Activated CD4-positive, alpha-beta T cell treated with anti-CD3 and anti-CD28 coated beads, Interleukin-2, amount 10 ng/mL, durations not matched to agents 7 days and 5 days (primary cell): ENCODE measurements around the gene NDST3. TPM values are rescaled to one million over a fixed set of nuclear protein-coding genes. Genes with fewer than 3 reads are reported as not detected.

Experiments used
- CTCF ChIA-PET: fragments of 350-600 bp; sonication (Branson Sonifier 250); formaldehyde crosslinking; loops from one replicate; lab custom pipeline; 2021; ENCODE audit warnings: antibody characterized with exemption; lab: Charles Lee
- POLR2A ChIA-PET: fragments of 350-600 bp; sonication (Branson Sonifier 250); formaldehyde crosslinking; loops from one replicate; lab custom pipeline; 2021; ENCODE audit warnings: antibody characterized with exemption; lab: Charles Lee
- DNase-seq: peaks from one replicate; pipeline ENCODE4 v3.0.0-alpha.2; 2020
- H3K27ac Mint-ChIP-seq: one replicate; pipeline ENCODE4 v1.8.0; 2021; ENCODE audit warnings: mild to moderate bottlenecking, moderate library complexity, mixed read lengths
- H3K27me3 Mint-ChIP-seq: one replicate; pipeline ENCODE4 v1.8.0; 2021; ENCODE audit warnings: mixed read lengths
- H3K36me3 Mint-ChIP-seq: one replicate; pipeline ENCODE4 v1.8.0; 2021; ENCODE audit warnings: low read depth, mixed read lengths
- H3K4me1 Mint-ChIP-seq: one replicate; pipeline ENCODE4 v1.8.0; 2021; ENCODE audit warnings: mixed read lengths
- H3K4me3 Mint-ChIP-seq: one replicate; pipeline ENCODE4 v1.8.0; 2021; ENCODE audit warnings: mild to moderate bottlenecking, moderate library complexity, mixed read lengths
- H3K9me3 Mint-ChIP-seq: one replicate; pipeline ENCODE4 v1.8.0; 2021; ENCODE audit warnings: mixed read lengths
- total RNA-seq, 2 experiments: library from RNA; stranded (reverse); gene quantifications; one replicate each; pipeline ENCODE4 v1.2.3, GENCODE V29; 2021

Gene NDST3
- total RNA-seq, 2 experiments from 2014 or later: not detected

DNA sequence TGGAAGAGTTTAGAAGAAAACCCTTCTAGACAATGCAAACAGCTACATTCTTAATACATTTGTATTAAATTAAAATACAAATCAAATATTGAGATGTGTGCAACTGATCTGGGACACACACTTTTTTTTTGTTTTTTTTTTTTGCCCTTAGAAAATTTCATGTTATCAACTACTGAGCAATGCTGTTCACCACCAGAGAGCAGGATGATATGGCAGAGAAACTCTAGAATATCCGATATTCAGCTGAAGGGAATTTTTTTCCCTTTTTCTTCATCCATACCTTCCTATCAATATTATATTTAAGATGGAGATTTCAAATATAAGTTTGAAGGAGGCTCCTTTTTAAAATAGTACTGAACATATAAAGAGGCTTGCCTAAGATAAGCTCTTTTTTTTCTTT is 1.0 kb downstream of the NDST3 start:
- H3K36me3 Mint-ChIP-seq: no peaks in the 10 kb centered on the region
- no peak overlapping the region for H3K27ac Mint-ChIP-seq
- POLR2A ChIA-PET: no interaction called here
- peaks cover 11% of the 10 kb centered on the region for H3K4me1 Mint-ChIP-seq
- DNase-seq: no peak
- CTCF ChIA-PET: no interaction called here
- no peaks in the 10 kb centered on the region for H3K9me3 Mint-ChIP-seq
- H3K27me3 Mint-ChIP-seq: peaks cover 51% of the 10 kb centered on the region
- H3K4me3 Mint-ChIP-seq: no peak overlapping the region

DNA sequence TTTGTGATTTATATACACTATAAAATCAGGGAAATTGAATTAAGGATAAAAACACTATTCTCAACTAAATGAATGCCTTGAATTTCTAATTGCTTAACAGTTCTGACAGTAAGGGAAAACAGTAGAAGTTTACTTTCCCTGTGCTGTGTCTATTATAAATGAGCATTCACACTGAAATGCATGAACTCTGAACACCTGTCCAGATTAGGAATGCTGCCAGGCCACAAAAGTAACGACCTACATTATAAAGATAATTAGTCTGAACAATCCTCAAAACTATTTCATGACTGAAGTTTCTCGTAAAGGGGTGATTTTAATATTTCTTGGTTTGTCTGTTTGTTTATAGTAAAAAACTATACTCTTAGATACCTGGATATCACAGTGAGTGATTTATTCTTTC is 2.0 kb downstream of the NDST3 start:
- CTCF ChIA-PET: no interaction called here

DNA sequence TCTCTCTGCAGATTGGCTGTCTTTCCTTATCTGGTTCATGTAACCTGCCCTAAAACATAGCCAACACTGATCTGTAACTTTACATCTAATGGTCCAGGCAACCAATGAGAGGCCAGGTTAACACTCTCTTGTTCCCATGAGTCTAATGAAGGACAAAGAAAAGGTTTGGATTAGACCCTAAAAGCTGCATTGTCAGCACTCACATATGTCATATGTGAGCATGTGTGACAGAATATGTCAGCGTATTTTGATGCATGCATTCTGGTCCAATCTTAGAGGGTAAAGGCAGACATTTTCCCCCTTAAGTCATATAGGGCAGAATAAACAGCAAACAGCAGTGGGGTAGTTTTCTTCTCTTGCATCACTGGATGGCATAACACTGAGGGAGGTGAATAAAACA is 3.7 kb downstream of the NDST3 start:
- CTCF ChIA-PET: interaction anchor here (0.5 kb wide), 1 partner anchor 1664 kb away, joined by 3 read pairs; no protein-coding TSS in a partner anchor
- Mint-ChIP-seq H3K27ac (no peak overlapping the region), H3K36me3 (no peaks in the 10 kb centered on the region), H3K4me1 (peaks cover 6% of the 10 kb centered on the region), H3K9me3 (no peaks in the 10 kb centered on the region), H3K4me3 (no peak overlapping the region), H3K27me3 (peaks cover 30% of the 10 kb centered on the region)
- POLR2A ChIA-PET: no interaction called here
- DNase-seq: no peak

More for the DNA sequence above, 2.0 kb downstream of the NDST3 start:
- DNase-seq: no peak
- H3K27me3 Mint-ChIP-seq: peaks cover 45% of the 10 kb centered on the region
- POLR2A ChIA-PET: no interaction called here
- H3K4me1 Mint-ChIP-seq: peaks cover 11% of the 10 kb centered on the region
- no peak overlapping the region for H3K4me3 Mint-ChIP-seq
- H3K36me3 Mint-ChIP-seq: no peaks in the 10 kb centered on the region
- no peak overlapping the region for H3K27ac Mint-ChIP-seq
- no peaks in the 10 kb centered on the region for H3K9me3 Mint-ChIP-seq

DNA sequence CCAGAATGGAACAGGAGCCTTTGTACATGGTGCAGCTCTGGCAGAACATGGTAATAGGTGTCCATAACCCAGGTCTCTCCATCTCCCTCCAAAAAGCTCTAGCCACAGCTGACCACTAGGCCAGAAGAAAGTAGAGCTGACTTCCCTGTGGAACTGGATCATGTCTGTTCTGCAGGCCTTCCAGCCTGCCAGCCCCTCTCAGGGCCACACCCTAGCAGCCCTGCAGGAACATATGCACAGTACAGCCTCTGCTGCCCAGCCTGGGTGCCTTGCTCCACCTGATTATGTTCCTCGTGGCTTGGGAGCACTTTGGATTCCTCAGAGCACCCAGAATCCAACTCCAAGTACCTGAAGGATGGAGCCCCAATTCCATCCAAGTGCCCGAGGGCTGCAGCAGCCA is 12.0 kb downstream of the NDST3 start:
- H3K27me3 Mint-ChIP-seq: peaks cover 2% of the 10 kb centered on the region
- H3K4me3 Mint-ChIP-seq: no peak overlapping the region
- H3K4me1 Mint-ChIP-seq: no peaks in the 10 kb centered on the region
- POLR2A ChIA-PET: no interaction called here
- no peak overlapping the region for H3K27ac Mint-ChIP-seq
- CTCF ChIA-PET: no interaction called here
- no peaks in the 10 kb centered on the region for H3K36me3 Mint-ChIP-seq
- no peaks in the 10 kb centered on the region for H3K9me3 Mint-ChIP-seq
- DNase-seq: no peak

DNA sequence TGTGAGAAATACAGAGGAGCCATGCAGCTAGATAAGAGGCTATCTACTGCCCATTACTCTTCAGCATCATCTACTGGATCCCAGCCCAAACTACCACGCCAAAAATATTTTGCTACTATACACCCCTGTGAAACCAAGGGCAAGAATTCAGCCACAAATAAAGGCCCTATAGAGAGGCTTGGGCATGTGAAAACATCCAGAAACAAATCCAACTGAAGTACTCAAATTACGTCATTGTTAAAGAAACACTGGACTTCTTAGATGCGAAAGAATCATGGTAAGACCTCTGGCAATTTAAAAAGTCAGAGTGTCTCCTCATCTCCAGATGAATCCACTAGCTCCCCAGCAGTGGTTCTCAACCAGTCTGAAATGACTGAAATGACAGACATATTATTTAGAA is 12.8 kb downstream of the NDST3 start:
- H3K4me3 Mint-ChIP-seq: no peak overlapping the region
- ChIA-PET POLR2A (no interaction called here), CTCF (no interaction called here)
- no peaks in the 10 kb centered on the region for H3K9me3 Mint-ChIP-seq
- H3K27me3 Mint-ChIP-seq: peaks cover 2% of the 10 kb centered on the region
- no peaks in the 10 kb centered on the region for H3K36me3 Mint-ChIP-seq
- DNase-seq: no peak
- no peaks in the 10 kb centered on the region for H3K4me1 Mint-ChIP-seq
- H3K27ac Mint-ChIP-seq: no peak overlapping the region

DNA sequence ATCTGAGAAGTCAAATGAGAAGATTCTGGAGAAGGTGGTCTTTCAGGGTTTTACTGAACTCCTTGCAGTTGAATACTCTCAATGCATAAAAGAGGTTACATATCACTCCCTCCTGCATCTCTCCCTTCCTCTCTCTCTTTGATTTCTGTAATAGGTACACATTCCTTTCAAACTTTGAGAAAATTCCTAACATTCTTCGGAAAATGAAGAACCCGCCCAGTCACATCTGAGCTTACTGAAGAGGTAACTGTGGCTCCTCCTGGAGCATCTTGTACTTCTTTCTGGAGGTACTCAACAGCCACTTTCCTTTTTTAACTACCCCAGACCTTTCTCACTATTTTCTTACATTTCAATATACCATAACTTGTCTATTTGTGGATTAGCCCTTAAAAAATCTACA is 24.7 kb downstream of the NDST3 start:
- POLR2A ChIA-PET: no interaction called here
- CTCF ChIA-PET: no interaction called here
- H3K4me1 Mint-ChIP-seq: no peaks in the 10 kb centered on the region
- H3K27me3 Mint-ChIP-seq: peaks cover 5% of the 10 kb centered on the region
- H3K9me3 Mint-ChIP-seq: no peaks in the 10 kb centered on the region
- H3K36me3 Mint-ChIP-seq: no peaks in the 10 kb centered on the region
- no peak for DNase-seq
- no peak overlapping the region for H3K4me3 Mint-ChIP-seq
- no peak overlapping the region for H3K27ac Mint-ChIP-seq

DNA sequence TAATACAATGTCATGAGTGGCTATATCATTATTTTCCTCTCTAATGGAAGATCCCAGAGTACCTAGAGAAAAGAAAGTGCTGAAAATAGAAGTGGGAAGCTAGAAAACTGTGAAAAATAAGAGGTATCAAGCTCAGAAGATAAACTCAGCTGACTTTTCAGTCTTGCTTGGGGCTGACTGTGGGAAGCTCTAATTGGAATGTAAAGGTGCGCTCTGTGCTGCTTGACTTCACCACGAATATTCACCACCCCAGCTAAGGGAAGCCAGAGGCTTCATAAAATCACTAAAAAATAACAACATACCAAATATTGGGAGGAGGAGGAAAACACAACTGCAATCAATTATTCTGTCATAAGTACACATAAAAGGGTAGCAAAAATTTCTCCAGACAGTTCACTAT is 25.1 kb downstream of the NDST3 start:
- Mint-ChIP-seq H3K27ac (no peak overlapping the region), H3K9me3 (no peaks in the 10 kb centered on the region), H3K4me1 (no peaks in the 10 kb centered on the region), H3K4me3 (no peak overlapping the region), H3K36me3 (no peaks in the 10 kb centered on the region), H3K27me3 (peaks cover 5% of the 10 kb centered on the region)
- ChIA-PET POLR2A (no interaction called here), CTCF (no interaction called here)
- no peak for DNase-seq

DNA sequence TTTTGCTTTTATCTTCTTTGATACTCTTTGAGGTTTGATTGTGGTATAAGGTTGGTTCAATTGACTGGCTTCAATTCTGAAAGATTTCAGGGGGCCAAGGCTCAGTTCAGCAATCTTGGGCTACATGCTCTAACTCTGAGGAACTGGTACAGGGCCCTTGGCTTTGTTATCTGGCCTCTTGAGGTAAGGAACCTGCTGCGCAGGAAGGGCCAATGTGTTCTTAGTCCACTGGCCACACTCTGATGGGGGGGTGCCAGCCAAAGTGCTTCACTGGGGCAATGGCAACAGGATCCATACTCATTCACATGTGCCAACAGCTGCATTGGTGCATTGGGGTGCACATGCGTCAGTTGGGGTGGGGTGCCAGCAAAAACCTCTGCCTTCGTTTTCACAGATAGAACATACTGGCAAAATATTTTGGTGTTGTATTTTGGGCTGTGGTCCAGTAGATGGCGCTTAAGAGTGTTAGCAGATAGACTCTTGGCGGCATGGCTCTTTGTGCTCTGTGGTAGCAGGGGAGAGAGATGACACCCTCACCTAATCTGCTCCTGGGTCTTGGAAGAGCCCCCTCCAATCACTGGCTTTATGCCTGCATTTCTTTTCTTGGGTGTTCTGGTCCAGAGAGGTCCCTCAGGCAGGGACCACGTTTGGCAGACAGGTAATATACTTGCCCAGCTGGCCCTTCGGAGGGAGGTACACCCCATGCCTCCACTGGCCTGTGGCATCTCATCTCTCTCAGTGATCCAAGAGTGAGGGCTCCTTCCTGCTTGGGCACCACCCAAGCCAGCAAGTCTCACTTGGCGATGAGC is 42.9 kb downstream of the NDST3 start:
- no peak overlapping the region for H3K27ac Mint-ChIP-seq
- POLR2A ChIA-PET: no interaction called here
- DNase-seq: peak; percentile 31
- peaks cover 4% of the 10 kb centered on the region for H3K27me3 Mint-ChIP-seq
- no peak overlapping the region for H3K4me3 Mint-ChIP-seq
- CTCF ChIA-PET: no interaction called here
- no peaks in the 10 kb centered on the region for H3K36me3 Mint-ChIP-seq
- H3K4me1 Mint-ChIP-seq: no peaks in the 10 kb centered on the region
- H3K9me3 Mint-ChIP-seq: no peaks in the 10 kb centered on the region

DNA sequence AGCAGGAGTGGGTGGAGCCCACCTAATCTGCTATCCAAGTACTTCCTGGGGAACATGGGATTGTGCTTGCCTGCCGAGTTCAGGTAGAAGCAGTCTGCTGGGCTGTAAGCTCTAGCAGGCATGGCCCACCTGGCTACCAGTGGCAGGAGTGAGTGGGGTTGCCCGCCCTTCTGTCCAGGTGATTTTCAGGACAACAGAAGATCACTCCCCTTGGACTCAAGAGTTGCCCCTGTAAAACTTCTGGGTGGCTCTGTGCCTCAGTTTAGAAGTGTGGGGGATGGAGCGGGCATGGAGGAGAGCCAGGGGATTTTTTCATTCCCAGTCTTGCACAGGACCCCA is 43.5 kb downstream of the NDST3 start:
- Mint-ChIP-seq H3K4me3 (no peak overlapping the region), H3K4me1 (no peaks in the 10 kb centered on the region), H3K27ac (no peak overlapping the region), H3K9me3 (no peaks in the 10 kb centered on the region), H3K36me3 (no peaks in the 10 kb centered on the region), H3K27me3 (peaks cover 4% of the 10 kb centered on the region)
- no peak for DNase-seq
- ChIA-PET POLR2A (no interaction called here), CTCF (interaction anchor here (1.2 kb wide), 1 partner anchor 10 kb away, joined by 3 read pairs; no protein-coding TSS in a partner anchor)

DNA sequence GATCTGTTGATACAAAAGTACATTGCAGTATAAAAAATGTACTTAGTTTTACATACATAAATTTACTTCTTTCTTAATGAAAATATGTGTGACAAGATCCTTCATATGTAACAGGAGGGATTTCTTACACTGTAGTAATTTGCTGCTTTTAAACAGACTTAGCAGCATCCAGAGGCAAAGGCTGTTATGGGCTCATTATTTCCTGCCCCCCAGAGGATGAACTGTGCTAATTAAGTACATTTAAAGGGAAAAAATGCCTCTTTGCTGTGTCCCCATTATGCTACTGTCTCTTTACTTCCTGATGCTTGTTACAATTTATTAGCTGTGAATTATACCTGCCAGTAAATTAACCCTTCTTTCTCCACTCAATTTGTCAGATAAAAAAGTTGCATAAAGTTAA is 47.1 kb downstream of the NDST3 start:
- Mint-ChIP-seq H3K27ac (no peak overlapping the region), H3K4me1 (no peaks in the 10 kb centered on the region), H3K27me3 (no peaks in the 10 kb centered on the region), H3K9me3 (no peaks in the 10 kb centered on the region), H3K4me3 (no peak overlapping the region), H3K36me3 (no peaks in the 10 kb centered on the region)
- ChIA-PET CTCF (no interaction called here), POLR2A (no interaction called here)
- DNase-seq: no peak

DNA sequence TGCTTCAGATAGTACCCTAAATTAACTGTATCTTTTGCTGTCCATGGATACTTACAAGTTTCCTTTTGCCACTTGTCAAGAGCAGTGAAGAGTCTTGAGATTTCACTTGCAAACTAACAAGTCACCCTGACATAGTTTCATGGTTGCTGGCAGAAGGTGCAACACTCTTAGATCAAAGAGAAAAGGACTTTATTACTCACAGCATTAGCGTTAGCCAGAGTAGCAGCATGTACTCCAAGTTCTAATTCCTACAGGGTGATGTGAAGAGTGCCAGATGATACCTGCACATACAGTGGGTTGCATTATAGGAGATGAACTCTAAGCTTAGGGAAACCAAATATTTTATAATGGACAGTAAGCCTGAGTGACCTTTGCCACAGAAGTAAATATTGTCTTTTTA is 47.9 kb downstream of the NDST3 start:
- POLR2A ChIA-PET: no interaction called here
- no peak overlapping the region for H3K27ac Mint-ChIP-seq
- H3K27me3 Mint-ChIP-seq: no peaks in the 10 kb centered on the region
- no peaks in the 10 kb centered on the region for H3K4me1 Mint-ChIP-seq
- H3K9me3 Mint-ChIP-seq: no peaks in the 10 kb centered on the region
- CTCF ChIA-PET: no interaction called here
- H3K36me3 Mint-ChIP-seq: no peaks in the 10 kb centered on the region
- no peak for DNase-seq
- H3K4me3 Mint-ChIP-seq: no peak overlapping the region

DNA sequence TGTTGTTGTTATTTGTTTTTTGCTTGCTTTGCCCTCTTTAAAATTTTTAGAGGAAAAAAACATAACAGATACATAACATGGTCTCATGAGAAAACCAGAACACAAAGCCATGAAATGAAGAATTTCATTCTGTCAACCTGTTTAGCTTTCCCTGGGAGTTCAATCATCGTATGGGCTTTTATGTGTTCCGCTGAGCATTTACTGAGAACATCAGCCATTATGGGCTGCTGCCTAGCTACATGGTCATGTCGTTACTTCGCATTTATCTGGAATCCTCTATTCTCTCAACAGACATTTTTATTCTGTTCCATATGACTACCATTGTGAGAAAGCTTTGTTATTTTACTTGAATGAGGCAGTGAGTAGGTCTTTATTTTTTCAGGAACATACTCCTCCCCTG is 51.4 kb downstream of the NDST3 start:
- no peak overlapping the region for H3K27ac Mint-ChIP-seq
- no peak for DNase-seq
- ChIA-PET CTCF (no interaction called here), POLR2A (no interaction called here)
- H3K4me1 Mint-ChIP-seq: no peaks in the 10 kb centered on the region
- H3K9me3 Mint-ChIP-seq: no peaks in the 10 kb centered on the region
- no peaks in the 10 kb centered on the region for H3K27me3 Mint-ChIP-seq
- no peaks in the 10 kb centered on the region for H3K36me3 Mint-ChIP-seq
- H3K4me3 Mint-ChIP-seq: no peak overlapping the region

DNA sequence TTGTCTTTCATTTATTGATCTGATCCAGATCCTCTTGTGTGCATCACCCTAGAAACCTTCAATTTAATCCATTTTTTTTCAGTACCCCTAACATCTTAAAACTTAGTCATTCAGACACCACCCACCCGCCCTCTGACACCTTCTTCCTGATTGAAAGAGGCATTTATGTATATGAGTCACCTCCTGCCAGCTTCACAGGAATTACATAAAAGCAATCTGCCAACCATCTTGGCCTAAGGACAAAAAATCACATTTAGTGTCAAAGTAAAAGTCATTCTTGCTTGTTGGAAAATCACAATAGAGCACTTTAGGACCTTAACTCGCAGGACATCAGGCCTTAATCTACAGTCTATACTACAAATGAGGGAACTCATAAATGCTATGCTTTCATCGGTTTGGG is 52.1 kb downstream of the NDST3 start:
- Mint-ChIP-seq H3K4me3 (no peak overlapping the region), H3K36me3 (no peaks in the 10 kb centered on the region), H3K27ac (no peak overlapping the region), H3K4me1 (no peaks in the 10 kb centered on the region), H3K27me3 (no peaks in the 10 kb centered on the region), H3K9me3 (no peaks in the 10 kb centered on the region)
- ChIA-PET POLR2A (no interaction called here), CTCF (no interaction called here)
- DNase-seq: no peak

DNA sequence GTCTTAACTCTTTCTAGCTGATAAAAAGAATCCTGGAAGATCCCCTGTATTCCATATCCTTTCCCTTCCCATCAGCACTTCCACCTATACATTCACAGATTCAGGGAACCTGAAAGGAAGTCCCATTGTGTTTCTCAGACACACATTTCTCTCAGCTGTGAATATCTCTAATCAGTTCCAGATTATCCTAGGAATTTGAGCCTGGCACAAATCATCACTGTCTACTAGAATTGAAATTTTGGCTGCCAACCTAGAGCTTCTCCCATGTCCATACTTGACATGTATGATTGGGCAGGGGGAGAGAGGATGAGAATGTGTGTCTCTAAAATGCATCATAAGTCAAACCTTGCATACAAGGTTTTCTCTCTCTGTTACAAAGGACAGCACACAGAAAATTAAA is 53.1 kb downstream of the NDST3 start:
- H3K9me3 Mint-ChIP-seq: no peaks in the 10 kb centered on the region
- no peaks in the 10 kb centered on the region for H3K27me3 Mint-ChIP-seq
- no peaks in the 10 kb centered on the region for H3K36me3 Mint-ChIP-seq
- ChIA-PET CTCF (interaction anchor here (1.2 kb wide), 1 partner anchor 9 kb away, joined by 3 read pairs; no protein-coding TSS in a partner anchor), POLR2A (no interaction called here)
- H3K27ac Mint-ChIP-seq: no peak overlapping the region
- no peaks in the 10 kb centered on the region for H3K4me1 Mint-ChIP-seq
- DNase-seq: no peak
- H3K4me3 Mint-ChIP-seq: no peak overlapping the region
